Measurements from ENCODE around the gene UGT3A1. TPM values are rescaled to one million over a fixed set of nuclear protein-coding genes. Genes with fewer than 3 reads are reported as not detected.

Gene UGT3A1
- polyA plus RNA-seq, 1 donor, result 19.9 TPM

DNA sequence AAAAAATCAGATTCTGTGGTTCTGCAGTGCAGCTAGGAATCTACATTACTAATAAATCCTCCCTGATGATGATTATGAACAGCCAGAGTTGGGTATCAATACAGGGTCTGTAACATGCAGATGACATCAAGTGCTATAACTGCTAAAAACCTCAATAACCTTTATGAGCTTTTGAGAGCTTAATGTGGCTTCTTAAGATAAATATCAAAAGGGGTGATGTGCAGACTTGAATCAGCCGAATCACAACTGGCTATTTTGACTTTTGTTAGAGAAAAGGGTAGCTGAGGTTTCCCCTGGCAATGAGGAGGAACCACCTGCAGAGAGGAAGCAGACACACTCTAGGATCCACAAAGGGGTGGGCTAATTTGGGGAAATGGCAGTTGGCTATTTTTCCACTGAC is 83.0 kb downstream of the UGT3A1 start:
- no peak for DNase-seq

DNA sequence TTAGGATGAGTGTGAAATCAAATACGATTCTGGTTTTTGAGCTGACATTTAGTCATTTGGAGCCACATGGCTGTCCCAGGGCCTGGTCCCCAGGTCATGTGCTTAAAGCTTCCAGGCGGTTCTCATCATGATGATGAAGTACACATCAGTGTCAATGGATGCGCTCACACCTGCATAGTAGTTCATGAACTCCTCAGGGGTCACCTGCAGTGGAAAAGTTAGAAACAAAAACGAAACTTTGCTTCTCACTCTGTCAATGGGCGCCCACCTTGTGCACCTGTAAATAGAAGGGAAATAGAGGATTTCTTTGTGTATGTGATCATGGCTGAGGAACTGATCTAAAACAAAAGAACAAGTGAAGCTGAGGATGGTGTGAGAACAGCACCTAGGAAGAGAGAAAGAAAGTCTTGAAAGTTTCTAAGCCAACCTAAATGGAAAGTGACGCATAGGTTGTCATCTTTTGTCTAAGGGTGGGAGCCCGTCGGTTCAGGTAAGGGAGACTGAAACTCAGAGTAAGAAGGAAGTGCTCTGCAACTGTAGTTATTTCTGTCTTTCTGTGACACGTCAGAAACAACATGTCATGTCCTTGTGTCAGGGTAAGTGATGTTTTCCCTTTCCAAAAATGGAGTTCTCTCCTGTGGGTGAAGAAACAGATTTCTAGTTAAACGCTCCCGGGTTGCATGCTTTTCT is 86.6 kb downstream of the UGT3A1 start:
- no peak for DNase-seq

GRCh38 chr5:35903631-35904203 is 87.5 kb downstream of the UGT3A1 start:
- no peak for DNase-seq

GRCh38 chr5:35902046-35902672 is 89.0 kb downstream of the UGT3A1 start:
- no peak for DNase-seq

Other genes with a start within 250 kb of the UGT3A1 start
- gene IL7R, start 134.5 kb downstream of the UGT3A1 start, polyA plus RNA-seq (ENCODE audit: insufficient read length), result 2.0 TPM
- not detected for gene CAPSL, start 52.8 kb downstream of the UGT3A1 start, polyA plus RNA-seq (ENCODE audit: insufficient read length)
- gene UGT3A2, start 75.5 kb upstream of the UGT3A1 start, polyA plus RNA-seq (ENCODE audit: insufficient read length), result 0.83 TPM
- gene LMBRD2, start 160.5 kb upstream of the UGT3A1 start, polyA plus RNA-seq (ENCODE audit: insufficient read length), result 14.2 TPM
- gene SKP2, start 160.7 kb upstream of the UGT3A1 start, polyA plus RNA-seq (ENCODE audit: insufficient read length), result 57.0 TPM

Data from hindlimb muscle (tissue), 1 donor.